ENCODE data around the gene DUT.

Gene DUT

GRCh38 chr15:48371961-48372360 is 40.7 kb downstream of the DUT start:
- no peak for DNase-seq

DNA sequence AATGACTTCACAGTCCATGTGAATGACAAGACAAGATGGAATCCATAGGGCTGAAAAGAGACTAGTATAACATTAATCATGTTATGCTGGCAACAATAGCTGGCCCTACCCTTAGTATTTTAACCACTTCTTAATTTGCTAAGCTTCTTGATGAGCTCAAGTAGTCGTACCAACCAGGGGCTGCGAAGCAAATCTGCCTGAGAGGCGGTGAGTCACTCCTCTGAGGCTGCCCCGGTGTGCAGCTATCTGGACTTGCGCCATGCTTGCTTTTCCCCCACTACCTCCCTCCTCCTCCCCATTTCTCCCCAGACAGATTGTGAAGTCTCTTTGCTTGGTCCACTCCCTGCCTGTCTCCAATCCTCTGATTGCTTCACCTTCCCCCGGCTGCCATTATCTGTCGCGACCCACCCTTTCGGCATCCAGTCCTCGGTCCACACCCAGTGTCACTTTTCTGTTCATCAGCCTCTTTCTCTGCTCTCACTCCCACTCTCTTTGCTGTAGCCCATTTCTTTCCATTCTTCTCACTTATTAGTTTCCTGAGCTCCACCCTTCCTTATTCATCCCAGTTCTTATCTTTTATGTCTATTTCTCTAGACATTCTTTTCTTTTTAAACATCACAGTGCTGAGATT is 42.7 kb downstream of the DUT start:
- DNase-seq = no peak

DNA sequence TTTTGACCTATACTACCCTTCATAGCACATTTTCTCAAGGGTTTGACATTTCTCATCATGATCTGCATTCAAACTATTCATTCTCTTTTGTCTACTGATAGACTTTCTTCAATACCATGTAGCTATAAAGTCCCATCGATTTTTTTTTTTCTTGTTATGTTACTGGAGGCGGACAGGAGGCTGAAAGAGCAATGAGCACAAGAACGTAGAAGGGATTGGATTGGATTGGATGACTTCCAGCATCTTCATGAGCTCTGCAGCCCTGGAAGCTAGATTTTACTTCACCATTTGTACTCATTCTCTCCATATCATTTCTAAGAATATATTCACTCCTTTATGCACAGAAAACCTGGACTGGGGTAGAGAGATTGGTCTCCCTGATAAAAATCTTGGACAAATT is 43.2 kb downstream of the DUT start:
- no peak for DNase-seq

- DNase-seq = no peak
Measured at GRCh38 chr15:48375767-48376166, 44.5 kb downstream of the DUT start.

- no peak for DNase-seq
Measured at GRCh38 chr15:48380198-48380597, 49.0 kb downstream of the DUT start.

GRCh38 chr15:48381861-48382260 is 50.6 kb downstream of the DUT start:
- DNase-seq = no peak

- no peak for DNase-seq
Measured at GRCh38 chr15:48383031-48383430, 51.8 kb downstream of the DUT start.

- no peak for DNase-seq
Measured at GRCh38 chr15:48384616-48385015, 53.4 kb downstream of the DUT start.

- no peak for DNase-seq
Measured at GRCh38 chr15:48385031-48385830, 54.0 kb downstream of the DUT start.

- DNase-seq = no peak
Measured at GRCh38 chr15:48388016-48388851, 57.0 kb downstream of the DUT start.

GRCh38 chr15:48388910-48389309 is 57.7 kb downstream of the DUT start:
- no peak for DNase-seq

- DNase-seq = no peak
Measured at GRCh38 chr15:48389691-48390143, 58.5 kb downstream of the DUT start.

GRCh38 chr15:48391950-48392349 is 60.7 kb downstream of the DUT start:
- DNase-seq = no peak

GRCh38 chr15:48392356-48392755 is 61.1 kb downstream of the DUT start:
- no peak for DNase-seq

Data from retina (tissue), 1 donor.